ES-I3 (cell line): ENCODE measurements around the gene NAE1.

Source experiments
- H3K36me3 ChIP-seq: 2 replicates; pipeline ENCODE4 v1.6.1; 2013; ENCODE audit warnings: mild to moderate bottlenecking, low read length, control low read depth, moderate library complexity; ENCODE audit not compliant: insufficient read depth
- H3K4me1 ChIP-seq: 2 replicates; pipeline ENCODE4 v1.6.1; 2013; ENCODE audit warnings: mild to moderate bottlenecking, control low read depth, low read length; ENCODE audit not compliant: insufficient read depth
- H3K9ac ChIP-seq: 2 replicates; pipeline ENCODE4 v1.6.1; 2013; ENCODE audit warnings: low read depth, mild to moderate bottlenecking, low read length, moderate library complexity
- H3K9me3 ChIP-seq: 2 replicates; pipeline ENCODE4 v1.6.1; 2013; ENCODE audit warnings: mild to moderate bottlenecking, low read length, moderate library complexity; ENCODE audit not compliant: control insufficient read depth, insufficient read depth

Gene NAE1

GRCh38 chr16:66844342-66845079 lies 13.7 kb upstream of the NAE1 start, which contains the start of gene CA7:
CA7 (plus strand) TSS chr16:66844414; CDS start chr16:66844488, 74 bp downstream.
- H3K4me1 ChIP-seq = no peaks in the 10 kb centered on the region; the same call in 1 of the 2 replicates
- H3K9me3 ChIP-seq = no peaks in the 10 kb centered on the region
- H3K36me3 ChIP-seq = no peaks in the 10 kb centered on the region
- peak within 1 kb of the TSS; percentile 54 for H3K9ac ChIP-seq

GRCh38 chr16:66844009-66844341 lies 13.2 kb upstream of the NAE1 start:
- Histone ChIP-seq H3K9ac (peak overlapping the region; percentile 38; the same call in 1 of the 2 replicates), H3K36me3 (no peaks in the 10 kb centered on the region), H3K9me3 (no peaks in the 10 kb centered on the region), H3K4me1 (no peaks in the 10 kb centered on the region; the same call in 1 of the 2 replicates)

GRCh38 chr16:66843191-66843590 lies 12.4 kb upstream of the NAE1 start:
- Histone ChIP-seq H3K9ac (no peak overlapping the region), H3K36me3 (no peaks in the 10 kb centered on the region), H3K4me1 (no peaks in the 10 kb centered on the region; the same call in 1 of the 2 replicates), H3K9me3 (no peaks in the 10 kb centered on the region)

GRCh38 chr16:66842765-66843164 lies 12.0 kb upstream of the NAE1 start:
- Histone ChIP-seq H3K9ac (no peak overlapping the region), H3K9me3 (no peaks in the 10 kb centered on the region), H3K4me1 (no peaks in the 10 kb centered on the region; the same call in 1 of the 2 replicates), H3K36me3 (no peaks in the 10 kb centered on the region)

- Histone ChIP-seq H3K9ac (no peak overlapping the region), H3K9me3 (no peaks in the 10 kb centered on the region), H3K4me1 (no peaks in the 10 kb centered on the region; the same call in 1 of the 2 replicates), H3K36me3 (no peaks in the 10 kb centered on the region)
Observed at GRCh38 chr16:66841366-66841765, 10.6 kb upstream of the NAE1 start.

GRCh38 chr16:66840883-66841282 lies 10.1 kb upstream of the NAE1 start:
- no peaks in the 10 kb centered on the region for H3K36me3 ChIP-seq
- H3K9ac ChIP-seq = no peak overlapping the region
- H3K4me1 ChIP-seq = no peaks in the 10 kb centered on the region; the same call in 1 of the 2 replicates
- H3K9me3 ChIP-seq = no peaks in the 10 kb centered on the region

GRCh38 chr16:66834746-66835145 lies 4.0 kb upstream of the NAE1 start:
- H3K9me3 ChIP-seq = no peaks in the 10 kb centered on the region
- H3K4me1 ChIP-seq = no peaks in the 10 kb centered on the region
- no peaks in the 10 kb centered on the region for H3K36me3 ChIP-seq
- no peak overlapping the region for H3K9ac ChIP-seq

GRCh38 chr16:66832661-66833305 lies 2.0 kb upstream of the NAE1 start:
- no peak overlapping the region for H3K9ac ChIP-seq
- peaks cover 8% of the 10 kb centered on the region; the same call in 1 of the 2 replicates for H3K4me1 ChIP-seq
- no peaks in the 10 kb centered on the region for H3K36me3 ChIP-seq
- no peaks in the 10 kb centered on the region for H3K9me3 ChIP-seq

GRCh38 chr16:66832190-66832589 lies 1.4 kb upstream of the NAE1 start:
- no peaks in the 10 kb centered on the region for H3K9me3 ChIP-seq
- peaks cover 8% of the 10 kb centered on the region; the same call in 1 of the 2 replicates for H3K4me1 ChIP-seq
- H3K9ac ChIP-seq = no peak overlapping the region
- no peaks in the 10 kb centered on the region for H3K36me3 ChIP-seq

GRCh38 chr16:66824006-66824405 lies 6.8 kb downstream of the NAE1 start:
- Histone ChIP-seq H3K9ac (no peak overlapping the region), H3K4me1 (peaks cover 2% of the 10 kb centered on the region; the same call in 1 of the 2 replicates), H3K36me3 (peaks cover 10% of the 10 kb centered on the region), H3K9me3 (no peaks in the 10 kb centered on the region)

GRCh38 chr16:66814734-66815133 lies 16.0 kb downstream of the NAE1 start:
- no peak overlapping the region for H3K9ac ChIP-seq
- H3K36me3 ChIP-seq = peaks cover 15% of the 10 kb centered on the region
- no peaks in the 10 kb centered on the region for H3K4me1 ChIP-seq
- H3K9me3 ChIP-seq = no peaks in the 10 kb centered on the region

GRCh38 chr16:66811043-66811442 lies 19.7 kb downstream of the NAE1 start:
- no peak overlapping the region for H3K9ac ChIP-seq
- H3K4me1 ChIP-seq = no peaks in the 10 kb centered on the region
- peaks cover 16% of the 10 kb centered on the region for H3K36me3 ChIP-seq
- no peaks in the 10 kb centered on the region for H3K9me3 ChIP-seq

GRCh38 chr16:66810391-66810790 lies 20.4 kb downstream of the NAE1 start:
- no peaks in the 10 kb centered on the region for H3K9me3 ChIP-seq
- no peak overlapping the region for H3K9ac ChIP-seq
- H3K36me3 ChIP-seq = peaks cover 18% of the 10 kb centered on the region
- H3K4me1 ChIP-seq = no peaks in the 10 kb centered on the region

- Histone ChIP-seq H3K36me3 (peaks cover 18% of the 10 kb centered on the region), H3K4me1 (no peaks in the 10 kb centered on the region), H3K9me3 (no peaks in the 10 kb centered on the region), H3K9ac (no peak overlapping the region)
Observed at GRCh38 chr16:66809765-66810164, 21.0 kb downstream of the NAE1 start.

- Histone ChIP-seq H3K9me3 (no peaks in the 10 kb centered on the region), H3K9ac (no peak overlapping the region), H3K4me1 (no peaks in the 10 kb centered on the region), H3K36me3 (peaks cover 5% of the 10 kb centered on the region)
Observed at GRCh38 chr16:66802159-66802558, 28.6 kb downstream of the NAE1 start.
